ENCODE data around the gene EPSTI1. TPM values are rescaled to one million over a fixed set of nuclear protein-coding genes. Genes with fewer than 3 reads are reported as not detected.
"Not testable (repeated sequence)": the region's sequence is repeated elsewhere in the genome, so short reads cannot be mapped to it uniquely, and the experiment has no call there.

The EPSTI1 gene
- total RNA-seq, 1 donor from 2014 or later = 13.2 TPM

- H3K9me3 Mint-ChIP-seq (ENCODE audit: unreplicated experiment) = peaks cover 4% of the 10 kb centered on the region
- no peak overlapping the region for H3K4me3 Mint-ChIP-seq (ENCODE audit: unreplicated experiment)
- peaks cover 13% of the 10 kb centered on the region for H3K4me1 Mint-ChIP-seq (ENCODE audit: unreplicated experiment)
- no peak for DNase-seq (ENCODE audit: extremely low spot score, unreplicated experiment)
- TF ChIP-seq CTCF (IDR thresholded peaks at IDR 0.05) = no peak
- H3K27ac Mint-ChIP-seq (ENCODE audit: unreplicated experiment) = no peak overlapping the region
- H3K27me3 Mint-ChIP-seq (ENCODE audit: unreplicated experiment) = no peaks in the 10 kb centered on the region
- no peaks in the 10 kb centered on the region for H3K36me3 Mint-ChIP-seq (ENCODE audit: unreplicated experiment)
Measured at GRCh38 chr13:42864952-42865767, 126.9 kb downstream of the EPSTI1 start.

- H3K27ac Mint-ChIP-seq (ENCODE audit: unreplicated experiment); H3K36me3 Mint-ChIP-seq (ENCODE audit: unreplicated experiment); DNase-seq (ENCODE audit: extremely low spot score, unreplicated experiment); H3K9me3 Mint-ChIP-seq (ENCODE audit: unreplicated experiment); H3K27me3 Mint-ChIP-seq (ENCODE audit: unreplicated experiment); H3K4me1 Mint-ChIP-seq (ENCODE audit: unreplicated experiment); H3K4me3 Mint-ChIP-seq (ENCODE audit: unreplicated experiment): not testable (repeated sequence)
Measured at GRCh38 chr13:42862370-42862769, 129.7 kb downstream of the EPSTI1 start.

GRCh38 chr13:42860485-42860884, 131.6 kb downstream of the EPSTI1 start:
- H3K9me3 Mint-ChIP-seq (ENCODE audit: unreplicated experiment) = peaks cover 4% of the 10 kb centered on the region
- H3K27me3 Mint-ChIP-seq (ENCODE audit: unreplicated experiment) = no peaks in the 10 kb centered on the region

GRCh38 chr13:42859760-42860159, 132.3 kb downstream of the EPSTI1 start:
- no peak for TF ChIP-seq CTCF (IDR thresholded peaks at IDR 0.05)
- no peaks in the 10 kb centered on the region for H3K36me3 Mint-ChIP-seq (ENCODE audit: unreplicated experiment)
- peaks cover 4% of the 10 kb centered on the region for H3K9me3 Mint-ChIP-seq (ENCODE audit: unreplicated experiment)
- DNase-seq (ENCODE audit: extremely low spot score, unreplicated experiment) = no peak
- no peak overlapping the region for H3K27ac Mint-ChIP-seq (ENCODE audit: unreplicated experiment)
- no peak overlapping the region for H3K4me3 Mint-ChIP-seq (ENCODE audit: unreplicated experiment)
- no peaks in the 10 kb centered on the region for H3K27me3 Mint-ChIP-seq (ENCODE audit: unreplicated experiment)
- H3K4me1 Mint-ChIP-seq (ENCODE audit: unreplicated experiment) = peaks cover 1% of the 10 kb centered on the region

More at GRCh38 chr13:42860485-42860884, 131.6 kb downstream of the EPSTI1 start:
- H3K4me3 Mint-ChIP-seq (ENCODE audit: unreplicated experiment) = no peak overlapping the region
- H3K4me1 Mint-ChIP-seq (ENCODE audit: unreplicated experiment) = peaks cover 6% of the 10 kb centered on the region
- no peak for DNase-seq (ENCODE audit: extremely low spot score, unreplicated experiment)
- no peaks in the 10 kb centered on the region for H3K36me3 Mint-ChIP-seq (ENCODE audit: unreplicated experiment)
- no peak for TF ChIP-seq CTCF (IDR thresholded peaks at IDR 0.05)
- no peak overlapping the region for H3K27ac Mint-ChIP-seq (ENCODE audit: unreplicated experiment)

GRCh38 chr13:42855410-42855809, 136.6 kb downstream of the EPSTI1 start:
- H3K9me3 Mint-ChIP-seq (ENCODE audit: unreplicated experiment) = peaks cover 7% of the 10 kb centered on the region
- H3K27ac Mint-ChIP-seq (ENCODE audit: unreplicated experiment) = no peak overlapping the region
- no peak overlapping the region for H3K4me3 Mint-ChIP-seq (ENCODE audit: unreplicated experiment)
- no peaks in the 10 kb centered on the region for H3K36me3 Mint-ChIP-seq (ENCODE audit: unreplicated experiment)
- no peaks in the 10 kb centered on the region for H3K27me3 Mint-ChIP-seq (ENCODE audit: unreplicated experiment)
- no peak for TF ChIP-seq CTCF (IDR thresholded peaks at IDR 0.05)
- no peaks in the 10 kb centered on the region for H3K4me1 Mint-ChIP-seq (ENCODE audit: unreplicated experiment)
- no peak for DNase-seq (ENCODE audit: extremely low spot score, unreplicated experiment)

Measured in osteocyte (in vitro differentiated cells).